NT2/D1 (cell line): Measurements from ENCODE around the gene NEU4.

Source experiments
- YY1 ChIP-seq: IDR thresholded peaks from 2 replicates; pipeline ENCODE4 v1.6.1; 2011; ENCODE audit not compliant: insufficient read length, insufficient read depth
- ZNF274 ChIP-seq: IDR thresholded peaks from 2 replicates; pipeline ENCODE4 v1.6.1; 2011; ENCODE audit warnings: mild to moderate bottlenecking, low read depth, low read length

DNA sequence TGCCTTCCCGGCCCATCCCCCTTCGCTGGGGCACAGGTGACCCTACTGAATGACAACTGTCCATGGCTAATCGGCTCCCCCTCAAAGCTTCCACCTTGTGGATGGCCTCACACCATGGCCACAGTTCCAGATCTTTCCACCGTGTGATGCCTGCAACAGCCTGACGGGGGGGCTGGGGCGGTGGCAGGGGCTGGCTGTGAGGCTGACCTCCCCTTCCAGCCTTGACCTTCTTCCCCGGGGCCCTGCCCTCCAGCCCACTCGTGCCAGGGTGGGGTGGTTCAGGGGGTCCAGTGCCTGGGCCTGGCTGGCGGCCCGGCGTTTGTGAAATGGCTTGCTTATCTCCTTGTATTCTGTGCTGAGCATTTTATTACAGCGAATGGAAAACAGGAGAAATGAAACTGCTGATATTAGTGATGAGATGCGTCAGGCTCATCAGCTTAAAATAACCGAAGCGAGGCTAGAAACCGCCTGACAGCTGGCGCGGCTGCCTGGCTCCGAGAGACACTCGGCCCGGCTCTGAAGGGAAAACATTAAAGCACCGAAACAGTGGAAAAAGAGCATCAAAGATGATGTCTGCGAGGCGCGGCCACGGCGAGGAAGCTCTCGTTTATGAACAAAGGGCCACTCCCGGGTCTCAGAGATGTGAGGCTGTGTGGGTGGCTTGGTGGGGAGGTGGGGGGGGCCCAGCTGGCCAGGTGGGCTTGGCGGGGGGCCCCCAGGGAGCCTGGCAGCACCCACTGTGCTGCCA is 50.6 kb downstream of the NEU4 start:
- no peak for TF ChIP-seq YY1
- TF ChIP-seq ZNF274: no peak
